ENCODE measurements around the gene ALKBH8.

ALKBH8 gene

DNA sequence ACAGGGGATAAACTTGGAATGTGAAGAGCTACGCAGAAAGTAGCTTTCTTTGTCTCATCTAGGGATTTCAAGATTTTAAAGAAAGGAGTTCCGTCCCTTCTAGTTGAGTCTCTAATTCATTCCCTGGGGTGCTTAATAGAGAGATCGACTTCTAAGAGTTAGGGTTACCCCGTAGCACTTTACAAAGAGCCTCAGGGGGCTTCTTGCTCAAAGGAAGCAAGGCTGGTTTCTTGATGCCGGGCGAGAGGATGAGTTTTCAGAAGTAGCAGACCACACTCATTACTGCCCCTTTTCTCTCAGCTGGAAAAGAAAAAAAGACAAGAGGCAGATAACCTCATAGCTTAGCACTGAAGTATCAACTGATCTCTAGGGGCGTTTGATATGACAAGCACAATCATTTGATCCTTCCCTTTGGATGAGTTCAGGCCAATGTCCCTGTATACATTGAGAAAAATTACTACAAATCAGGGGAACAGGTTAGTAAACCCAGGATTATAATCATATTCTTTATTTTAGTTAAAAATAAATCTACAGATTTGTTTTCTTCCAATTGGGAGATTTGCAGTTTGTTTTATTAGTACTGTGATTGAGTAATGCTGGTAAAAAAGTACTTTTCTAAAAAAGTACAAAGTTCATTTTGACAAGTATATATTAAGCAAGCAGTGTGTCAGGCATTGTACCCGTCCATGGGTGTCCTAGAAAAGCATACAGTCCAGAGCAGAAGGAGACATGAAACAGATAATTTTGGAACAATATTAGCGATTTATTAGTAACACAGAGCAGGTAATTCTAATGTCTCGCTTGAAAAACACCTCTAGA lies 44.1 kb upstream of the ALKBH8 start:
- Histone ChIP-seq H3K4me1 (ENCODE audit: insufficient read depth, low read length, severe bottlenecking) (no peaks in the 10 kb centered on the region), H3K9me3 (ENCODE audit: low read length) (no peaks in the 10 kb centered on the region), H4K20me1 (ENCODE audit: insufficient read depth, low read length) (no peaks in the 10 kb centered on the region), H2AFZ (ENCODE audit: low read length) (no peak overlapping the region), H3K27me3 (ENCODE audit: insufficient read depth, low read length) (no peaks in the 10 kb centered on the region), H3K4me2 (ENCODE audit: low read length) (no peak overlapping the region), H3F3A (ENCODE audit: insufficient read depth, low read length) (no peaks in the 10 kb centered on the region), H3K36me3 (ENCODE audit: insufficient read depth, low read length) (no peaks in the 10 kb centered on the region), H3K9me2 (ENCODE audit: low read depth, low read length) (no peaks in the 10 kb centered on the region), H3K4me3 (ENCODE audit: low read depth, low read length, poor library complexity, severe bottlenecking) (no peak overlapping the region), H3K79me2 (ENCODE audit: insufficient read depth, low read length) (no peaks in the 10 kb centered on the region), H3K9ac (ENCODE audit: low read length) (no peak overlapping the region), H3K27ac (ENCODE audit: low read depth, low read length, poor library complexity, severe bottlenecking) (no peak overlapping the region)
- no peak for TF ChIP-seq EZH2 (IDR thresholded peaks at IDR 0.05; ENCODE audit: borderline replicate concordance, low read length)
- TF ChIP-seq, protein P1, sequence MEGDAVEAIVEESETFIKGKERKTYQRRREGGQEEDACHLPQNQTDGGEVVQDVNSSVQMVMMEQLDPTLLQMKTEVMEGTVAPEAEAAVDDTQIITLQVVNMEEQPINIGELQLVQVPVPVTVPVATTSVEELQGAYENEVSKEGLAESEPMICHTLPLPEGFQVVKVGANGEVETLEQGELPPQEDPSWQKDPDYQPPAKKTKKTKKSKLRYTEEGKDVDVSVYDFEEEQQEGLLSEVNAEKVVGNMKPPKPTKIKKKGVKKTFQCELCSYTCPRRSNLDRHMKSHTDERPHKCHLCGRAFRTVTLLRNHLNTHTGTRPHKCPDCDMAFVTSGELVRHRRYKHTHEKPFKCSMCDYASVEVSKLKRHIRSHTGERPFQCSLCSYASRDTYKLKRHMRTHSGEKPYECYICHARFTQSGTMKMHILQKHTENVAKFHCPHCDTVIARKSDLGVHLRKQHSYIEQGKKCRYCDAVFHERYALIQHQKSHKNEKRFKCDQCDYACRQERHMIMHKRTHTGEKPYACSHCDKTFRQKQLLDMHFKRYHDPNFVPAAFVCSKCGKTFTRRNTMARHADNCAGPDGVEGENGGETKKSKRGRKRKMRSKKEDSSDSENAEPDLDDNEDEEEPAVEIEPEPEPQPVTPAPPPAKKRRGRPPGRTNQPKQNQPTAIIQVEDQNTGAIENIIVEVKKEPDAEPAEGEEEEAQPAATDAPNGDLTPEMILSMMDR (IDR thresholded peaks at IDR 0.05; ENCODE audit: low read length), result no peak

DNA sequence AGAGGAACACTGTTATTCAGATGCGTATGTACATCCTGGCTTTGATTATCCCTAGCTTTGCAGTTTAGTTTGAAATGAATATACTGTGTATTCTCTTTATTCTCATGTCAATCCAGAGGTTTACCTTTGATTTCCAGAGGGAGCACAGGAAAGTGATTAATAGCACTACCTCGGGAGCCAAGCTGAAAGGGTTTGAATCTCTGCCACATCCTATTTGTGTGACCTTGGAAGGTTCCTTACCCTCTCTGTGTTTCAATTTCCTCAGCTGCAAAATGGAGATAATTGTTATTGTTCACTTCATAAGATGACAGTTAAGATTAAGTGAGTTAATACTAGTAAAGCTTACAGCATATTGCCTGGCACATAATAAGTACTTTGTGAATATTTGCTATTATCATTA lies 43.3 kb upstream of the ALKBH8 start:
- Histone ChIP-seq H3F3A (ENCODE audit: insufficient read depth, low read length) (no peaks in the 10 kb centered on the region), H3K9me2 (ENCODE audit: low read depth, low read length) (no peaks in the 10 kb centered on the region), H3K79me2 (ENCODE audit: insufficient read depth, low read length) (no peaks in the 10 kb centered on the region), H3K9ac (ENCODE audit: low read length) (no peak overlapping the region), H3K9me3 (ENCODE audit: low read length) (no peaks in the 10 kb centered on the region), H3K36me3 (ENCODE audit: insufficient read depth, low read length) (no peaks in the 10 kb centered on the region), H3K27me3 (ENCODE audit: insufficient read depth, low read length) (no peaks in the 10 kb centered on the region), H4K20me1 (ENCODE audit: insufficient read depth, low read length) (no peaks in the 10 kb centered on the region), H3K4me2 (ENCODE audit: low read length) (no peak overlapping the region), H3K27ac (ENCODE audit: low read depth, low read length, poor library complexity, severe bottlenecking) (no peak overlapping the region), H3K4me1 (ENCODE audit: insufficient read depth, low read length, severe bottlenecking) (no peaks in the 10 kb centered on the region), H3K4me3 (ENCODE audit: low read depth, low read length, poor library complexity, severe bottlenecking) (no peak overlapping the region), H2AFZ (ENCODE audit: low read length) (no peak overlapping the region)
- no peak for TF ChIP-seq EZH2 (IDR thresholded peaks at IDR 0.05; ENCODE audit: borderline replicate concordance, low read length)
- TF ChIP-seq, protein P1 (IDR thresholded peaks at IDR 0.05; ENCODE audit: low read length), result no peak

DNA sequence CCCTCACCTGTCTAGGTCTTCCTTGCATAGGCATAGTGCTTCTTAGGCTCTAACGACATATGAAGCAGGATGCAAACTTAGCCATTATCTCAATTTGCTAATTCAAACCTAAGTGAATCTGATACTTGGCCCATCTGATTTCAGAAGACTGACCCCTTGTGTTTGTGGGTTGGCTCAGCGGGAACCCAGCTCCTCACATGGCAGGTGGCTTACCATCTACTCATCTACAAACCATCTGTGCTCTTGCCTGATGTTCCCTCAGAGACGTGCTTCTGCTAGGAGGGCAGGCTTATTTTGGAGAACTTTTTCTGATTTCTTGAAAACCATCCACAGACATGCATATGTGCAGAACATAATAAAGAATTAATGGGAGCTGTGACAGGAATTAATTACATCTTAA lies 40.6 kb upstream of the ALKBH8 start:
- H3K27ac ChIP-seq (ENCODE audit: low read depth, low read length, poor library complexity, severe bottlenecking), result no peak overlapping the region
- no peaks in the 10 kb centered on the region for H3K27me3 ChIP-seq (ENCODE audit: insufficient read depth, low read length)
- H3K79me2 ChIP-seq (ENCODE audit: insufficient read depth, low read length), result no peaks in the 10 kb centered on the region
- no peaks in the 10 kb centered on the region for H3F3A ChIP-seq (ENCODE audit: insufficient read depth, low read length)
- TF ChIP-seq EZH2 (IDR thresholded peaks at IDR 0.05; ENCODE audit: borderline replicate concordance, low read length), result no peak
- TF ChIP-seq, protein P1 (IDR thresholded peaks at IDR 0.05; ENCODE audit: low read length), result peak; percentile 20; the same call in 1 of the 2 replicates
- no peaks in the 10 kb centered on the region for H3K9me2 ChIP-seq (ENCODE audit: low read depth, low read length)
- H3K4me2 ChIP-seq (ENCODE audit: low read length), result no peak overlapping the region
- no peaks in the 10 kb centered on the region for H3K4me1 ChIP-seq (ENCODE audit: insufficient read depth, low read length, severe bottlenecking)
- no peak overlapping the region for H3K4me3 ChIP-seq (ENCODE audit: low read depth, low read length, poor library complexity, severe bottlenecking)
- H3K36me3 ChIP-seq (ENCODE audit: insufficient read depth, low read length), result no peaks in the 10 kb centered on the region
- H4K20me1 ChIP-seq (ENCODE audit: insufficient read depth, low read length), result no peaks in the 10 kb centered on the region
- no peak overlapping the region for H3K9ac ChIP-seq (ENCODE audit: low read length)
- no peak overlapping the region for H2AFZ ChIP-seq (ENCODE audit: low read length)
- H3K9me3 ChIP-seq (ENCODE audit: low read length), result no peaks in the 10 kb centered on the region
